ENCODE results near the gene CACNB4. TPM values are rescaled to one million over a fixed set of nuclear protein-coding genes. Genes with fewer than 3 reads are reported as not detected.

The CACNB4 gene
- total and polyA plus RNA-seq, 7 donors = 0.23 to 4.4 (median 1.1) TPM

- WGBS, 2 donors = 26 to 79% methylated on average over 3 of the region's 3 CpGs
- Histone ChIP-seq H3K27me3 (peaks cover 0 to 20% (median 2%) of the 10 kb centered on the region in 3 donors), H3K4me3 (no peak overlapping the region), H3K36me3 (no peaks in the 10 kb centered on the region), H3K27ac (no peak overlapping the region), H3K4me1 (no peaks in the 10 kb centered on the region), H3K9me3 (no peaks in the 10 kb centered on the region)
- TF ChIP-seq EP300 (IDR thresholded peaks at IDR 0.05) (no peak), POLR2AphosphoS5 (IDR thresholded peaks at IDR 0.05) (no peak), POLR2A (IDR thresholded peaks at IDR 0.05) (no peak), CTCF (IDR thresholded peaks at IDR 0.05) (no peak)
- intact Hi-C loops (cut with DNase I) = no loop called here
- no peak for DNase-seq
These were observed 245.6 kb downstream of the CACNB4 start for GRCh38 chr2:151853070-151853758.

- DNase-seq = no peak
- Histone ChIP-seq H3K9me3 (no peaks in the 10 kb centered on the region), H3K4me1 (no peaks in the 10 kb centered on the region), H3K27ac (no peak overlapping the region), H3K27me3 (peaks cover 0 to 20% (median 2%) of the 10 kb centered on the region in 3 donors), H3K36me3 (no peaks in the 10 kb centered on the region), H3K4me3 (no peak overlapping the region)
- intact Hi-C loops (cut with DNase I) = no loop called here
- TF ChIP-seq CTCF (IDR thresholded peaks at IDR 0.05) = no peak
- TF ChIP-seq POLR2A (IDR thresholded peaks at IDR 0.05) = no peak
- TF ChIP-seq EP300 (IDR thresholded peaks at IDR 0.05) = no peak
- no peak for TF ChIP-seq POLR2AphosphoS5 (IDR thresholded peaks at IDR 0.05)
- WGBS, 2 donors = 86 to 89% methylated on average over 6 of the region's 6 CpGs
These were observed 246.4 kb downstream of the CACNB4 start for GRCh38 chr2:151852260-151853069.

- TF ChIP-seq EP300 (IDR thresholded peaks at IDR 0.05) (no peak), CTCF (IDR thresholded peaks at IDR 0.05) (no peak), POLR2AphosphoS5 (IDR thresholded peaks at IDR 0.05) (no peak), POLR2A (IDR thresholded peaks at IDR 0.05) (no peak)
- WGBS, 2 donors = 92 to 95% methylated on average over 3 of the region's 3 CpGs
- Histone ChIP-seq H3K27me3 (peaks cover 0 to 18% (median 2%) of the 10 kb centered on the region in 3 donors), H3K9me3 (no peaks in the 10 kb centered on the region), H3K4me3 (no peak overlapping the region), H3K27ac (no peak overlapping the region), H3K36me3 (no peaks in the 10 kb centered on the region), H3K4me1 (no peaks in the 10 kb centered on the region)
- intact Hi-C loops (cut with DNase I) = no loop called here
- no peak for DNase-seq
These were observed 247.1 kb downstream of the CACNB4 start for GRCh38 chr2:151851761-151852160.

- Histone ChIP-seq H3K4me1 (no peaks in the 10 kb centered on the region), H3K27me3 (no peaks in the 10 kb centered on the region), H3K27ac (no peak overlapping the region), H3K4me3 (no peak overlapping the region), H3K36me3 (no peaks in the 10 kb centered on the region), H3K9me3 (no peaks in the 10 kb centered on the region)
- intact Hi-C loops (cut with DNase I) = no loop called here
- WGBS, 2 donors = 13 to 72% methylated on average over 4 of the region's 4 CpGs
- no peak for DNase-seq
- no peak for TF ChIP-seq EP300 (IDR thresholded peaks at IDR 0.05)
- TF ChIP-seq POLR2A (IDR thresholded peaks at IDR 0.05) = no peak
- TF ChIP-seq POLR2AphosphoS5 (IDR thresholded peaks at IDR 0.05) = no peak
- TF ChIP-seq CTCF (IDR thresholded peaks at IDR 0.05) = no peak
These were observed 249.3 kb downstream of the CACNB4 start for GRCh38 chr2:151849413-151850010.

Measured in sigmoid colon (tissue), 7 donors.